HEK293T (cell line): ENCODE results near the gene CADPS2.

Source experiments
- ARNT ChIP-seq: fragments of 450-650 bp; IDR thresholded peaks from 2 replicates; pipeline ENCODE4 v1.6.1; 2017; ENCODE audit warnings: mild to moderate bottlenecking
- BHLHE40 ChIP-seq: fragments of 450-650 bp; IDR thresholded peaks from 2 replicates; pipeline ENCODE4 v1.6.1; 2016; ENCODE audit warnings: mild to moderate bottlenecking, moderate library complexity, borderline replicate concordance
- CTBP1 ChIP-seq: fragments of 450-650 bp; IDR thresholded peaks from 2 replicates; pipeline ENCODE4 v1.6.1; 2016; ENCODE audit warnings: borderline replicate concordance
- ELF4 ChIP-seq: fragments of 450-650 bp; IDR thresholded peaks from 2 replicates; pipeline ENCODE4 v1.6.1; 2017; ENCODE audit warnings: antibody characterized with exemption
- HDGF ChIP-seq: fragments of 450-650 bp; IDR thresholded peaks from 2 replicates; pipeline ENCODE4 v1.6.1; 2017; ENCODE audit warnings: antibody characterized with exemption, borderline replicate concordance
- LEF1 ChIP-seq: fragments of 450-650 bp; IDR thresholded peaks from 2 replicates; pipeline ENCODE4 v1.6.1; 2017; ENCODE audit warnings: mild to moderate bottlenecking, borderline replicate concordance
- NFRKB ChIP-seq: fragments of 450-650 bp; IDR thresholded peaks from 2 replicates; pipeline ENCODE4 v1.6.1; 2016; ENCODE audit warnings: mild to moderate bottlenecking, moderate library complexity
- PKNOX1 ChIP-seq: fragments of 450-650 bp; IDR thresholded peaks from 2 replicates; pipeline ENCODE4 v1.6.1; 2016
- SUZ12 ChIP-seq: fragments of 450-650 bp; IDR thresholded peaks from 2 replicates; pipeline ENCODE4 v1.6.1; 2016; ENCODE audit warnings: mild to moderate bottlenecking

GRCh38 chr7:122802301-122802751 is 83.9 kb downstream of the CADPS2 start:
- TF ChIP-seq ARNT: no peak
- no peak for TF ChIP-seq SUZ12
- TF ChIP-seq ELF4: no peak
- no peak for TF ChIP-seq HDGF
- TF ChIP-seq CTBP1: no peak
- no peak for TF ChIP-seq BHLHE40
- no peak for TF ChIP-seq NFRKB
- TF ChIP-seq LEF1: no peak
- TF ChIP-seq PKNOX1: no peak
